Nucleus accumbens (tissue), 56 donors: ENCODE measurements around the gene CORO1C.

ENCODE experiments used
- DNase-seq, 56 donors: peaks; one replicate each; lab custom pipeline; 2025; lab: John Stamatoyannopoulos, UW

The CORO1C gene

GRCh38 chr12:108700833-108701541 lies 30.3 kb downstream of the CORO1C start:
- DNase-seq, result no peak

- DNase-seq, result peak in 1 of 56 donors; percentile 28
These were observed 31.3 kb downstream of the CORO1C start for GRCh38 chr12:108699955-108700563.

- DNase-seq, result no peak
These were observed 33.4 kb downstream of the CORO1C start for GRCh38 chr12:108697905-108698304.

- DNase-seq, result no peak
These were observed 34.4 kb downstream of the CORO1C start for GRCh38 chr12:108696996-108697290.

GRCh38 chr12:108696111-108696995 lies 35.0 kb downstream of the CORO1C start:
- peak in 1 of 56 donors; percentile 22 for DNase-seq

GRCh38 chr12:108694812-108695278 lies 36.5 kb downstream of the CORO1C start:
- DNase-seq, result no peak

GRCh38 chr12:108693751-108694150 lies 37.6 kb downstream of the CORO1C start:
- DNase-seq, result no peak

- DNase-seq, result no peak
These were observed 38.1 kb downstream of the CORO1C start for GRCh38 chr12:108693186-108693730.

- DNase-seq, result peak in 40 of 56 donors; percentile 34 to 98 (median 80)
These were observed 39.1 kb downstream of the CORO1C start for GRCh38 chr12:108691998-108692808.

- DNase-seq, result peak; percentile 38 to 99 (median 94)
These were observed 39.9 kb downstream of the CORO1C start for GRCh38 chr12:108691175-108691997.

GRCh38 chr12:108690542-108691174 lies 40.7 kb downstream of the CORO1C start:
- DNase-seq, result no peak

- DNase-seq, result no peak
These were observed 41.2 kb downstream of the CORO1C start for GRCh38 chr12:108690191-108690518.

- DNase-seq, result peak in 30 of 56 donors; percentile 7 to 60 (median 30)
These were observed 41.8 kb downstream of the CORO1C start for GRCh38 chr12:108689314-108690190.

GRCh38 chr12:108686780-108687179 lies 44.5 kb downstream of the CORO1C start:
- peak in 1 of 56 donors; percentile 3 for DNase-seq

- DNase-seq, result no peak
These were observed 45.7 kb downstream of the CORO1C start for GRCh38 chr12:108685469-108686260.

- no peak for DNase-seq
These were observed 47.3 kb downstream of the CORO1C start for GRCh38 chr12:108683906-108684556.
